CD4-positive, alpha-beta T cell treated with Interleukin-17A for 1 hour (primary cell): ENCODE results near the gene NCK2.

Experiments
- DNase-seq: peaks from one replicate; pipeline ENCODE4 v3.0.0-alpha.2; 2020

Gene NCK2

GRCh38 chr2:105744909-105745853 lies at the start of gene NCK2:
TSS of gene NCK2 (plus strand) at chr2:105744912. CDS start at chr2:105855064, 110,152 bp downstream.
- DNase-seq: no peak

- DNase-seq: no peak
Observed at GRCh38 chr2:105697781-105698449, 46.8 kb upstream of the NCK2 start.

- DNase-seq: no peak
Observed at GRCh38 chr2:105698820-105699219, 45.9 kb upstream of the NCK2 start.

GRCh38 chr2:105701042-105701441 lies 43.7 kb upstream of the NCK2 start:
- DNase-seq: no peak

GRCh38 chr2:105708697-105709096 lies 36.0 kb upstream of the NCK2 start:
- DNase-seq: no peak

DNA sequence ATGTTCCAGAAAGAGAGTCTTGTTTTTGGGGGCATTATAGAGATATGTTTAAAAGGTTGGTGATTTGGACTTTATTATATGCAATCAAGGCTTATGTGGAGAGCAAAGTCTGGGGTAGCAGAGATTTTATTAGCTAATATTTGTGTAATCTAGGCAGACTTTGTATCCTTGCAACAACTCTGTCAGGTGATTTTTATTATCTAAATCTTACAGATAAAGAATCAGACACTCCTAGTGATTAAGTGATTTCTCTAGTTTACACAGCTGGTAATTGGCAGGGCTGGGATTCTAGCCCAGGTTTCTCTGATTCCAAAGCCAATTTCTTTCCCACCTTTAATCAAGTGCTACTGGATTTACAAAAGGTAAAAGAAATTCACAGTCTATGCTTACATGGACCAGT lies 33.3 kb upstream of the NCK2 start:
- DNase-seq: no peak

DNA sequence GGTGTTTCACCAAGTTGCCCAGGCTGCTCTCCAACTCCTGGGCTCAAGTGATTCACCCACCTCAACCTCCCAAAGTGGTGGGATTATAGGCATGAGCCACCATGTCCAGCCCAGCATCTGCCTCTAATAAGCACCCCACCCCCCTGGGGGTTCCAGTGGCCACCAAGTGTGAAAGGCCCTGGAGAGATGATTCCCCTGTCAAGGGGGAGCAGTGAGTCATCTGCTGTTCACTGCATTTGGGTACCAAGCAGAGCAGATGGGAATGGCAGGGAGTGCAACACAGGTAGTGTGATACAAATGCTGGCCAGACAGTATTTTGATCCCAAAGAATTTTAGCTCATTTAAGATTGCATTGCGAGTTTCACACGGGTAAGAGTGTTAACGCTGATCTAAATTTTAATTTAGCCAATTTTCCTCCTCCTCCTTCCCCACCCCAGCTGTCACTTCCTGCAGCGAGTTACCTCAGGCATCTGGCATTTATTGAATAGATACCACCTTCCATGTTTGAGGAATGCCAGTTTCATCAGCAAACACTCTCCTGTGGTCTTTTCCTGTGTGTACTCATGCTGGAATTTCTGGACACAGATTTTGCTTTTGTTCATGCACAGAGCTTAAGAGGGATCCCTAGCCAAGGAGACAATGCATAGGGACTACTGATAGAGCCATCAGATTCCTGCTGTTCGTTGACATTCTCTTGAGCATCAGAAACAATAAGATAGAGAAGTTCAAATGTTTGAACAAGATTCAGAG lies 32.4 kb upstream of the NCK2 start:
- no peak for DNase-seq

GRCh38 chr2:105712981-105713596 lies 31.6 kb upstream of the NCK2 start:
- DNase-seq: no peak

DNA sequence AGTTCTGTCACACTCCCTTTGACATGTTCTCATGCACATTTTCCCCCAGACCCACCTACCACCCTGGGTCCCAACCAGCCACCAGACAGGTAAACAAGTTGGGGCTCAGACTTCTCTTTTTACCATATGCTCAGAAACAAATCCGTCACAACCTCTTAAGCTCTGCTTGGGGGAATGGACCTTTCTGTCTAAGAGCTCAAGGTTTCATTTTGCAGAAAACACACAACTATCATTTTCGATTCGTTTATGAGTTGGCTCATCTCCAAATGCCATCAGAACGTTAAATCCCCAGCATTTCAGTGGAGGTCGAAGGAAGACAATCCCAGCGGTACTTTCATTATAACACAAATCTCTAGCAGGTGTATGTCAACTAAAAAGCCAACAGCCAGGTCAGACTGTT lies 30.6 kb upstream of the NCK2 start:
- DNase-seq: no peak

DNA sequence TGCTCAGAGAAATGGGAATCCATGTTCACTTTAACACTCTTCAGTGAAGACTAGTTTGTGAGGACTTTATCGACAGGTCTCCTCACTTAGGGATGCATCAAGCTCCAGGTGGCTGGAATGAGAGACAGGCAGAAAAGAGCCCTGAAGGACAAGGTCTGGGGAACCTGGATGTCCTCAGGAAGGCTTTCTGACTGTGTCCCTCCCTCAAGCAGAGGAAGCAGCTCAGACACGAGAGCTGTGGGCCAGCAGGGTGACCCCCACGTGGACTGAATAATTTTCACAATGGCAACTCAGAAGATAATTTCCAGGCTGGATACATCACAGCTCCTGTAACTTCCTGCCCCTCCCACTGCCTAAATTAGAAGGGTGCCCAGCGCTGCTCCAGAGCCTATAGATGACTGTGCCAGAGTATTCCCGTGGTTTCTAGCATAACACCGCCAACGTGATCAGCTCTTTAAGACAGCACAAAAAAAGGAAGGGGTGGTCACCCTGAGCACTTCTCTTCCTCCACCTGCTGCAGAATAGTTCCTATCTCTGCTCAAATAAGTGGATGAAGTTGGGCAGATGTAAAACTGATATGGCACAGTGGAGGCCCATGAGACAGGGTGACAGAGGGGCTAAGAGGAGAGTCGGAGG lies 25.7 kb upstream of the NCK2 start:
- DNase-seq: no peak

GRCh38 chr2:105721991-105722511 lies 22.7 kb upstream of the NCK2 start:
- no peak for DNase-seq

- DNase-seq: no peak
Observed at GRCh38 chr2:105722726-105723297, 21.9 kb upstream of the NCK2 start.

- no peak for DNase-seq
Observed at GRCh38 chr2:105723431-105723830, 21.3 kb upstream of the NCK2 start.

DNA sequence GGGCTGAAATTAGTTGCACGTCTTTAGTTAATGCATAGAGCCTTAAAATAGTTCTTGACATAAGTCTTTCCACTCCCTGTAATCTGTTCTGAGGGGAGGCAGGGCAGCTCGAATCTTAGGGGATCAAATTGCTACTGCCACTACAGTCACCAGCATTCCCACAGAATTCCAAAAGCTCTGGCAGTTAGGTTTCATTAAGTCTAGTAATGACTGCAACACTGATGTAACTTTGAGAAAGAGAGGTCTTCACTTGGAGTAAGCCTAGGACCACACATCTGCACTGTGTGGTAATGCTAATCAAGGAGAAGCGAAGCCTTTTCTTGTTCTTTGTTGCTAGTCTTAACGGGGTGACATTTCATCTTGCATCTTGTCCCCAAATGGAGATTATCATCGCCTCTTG lies 19.3 kb upstream of the NCK2 start:
- DNase-seq: no peak

GRCh38 chr2:105730170-105730569 lies 14.5 kb upstream of the NCK2 start:
- no peak for DNase-seq

- no peak for DNase-seq
Observed at GRCh38 chr2:105731511-105731910, 13.2 kb upstream of the NCK2 start.

- no peak for DNase-seq
Observed at GRCh38 chr2:105732101-105732500, 12.6 kb upstream of the NCK2 start.

DNA sequence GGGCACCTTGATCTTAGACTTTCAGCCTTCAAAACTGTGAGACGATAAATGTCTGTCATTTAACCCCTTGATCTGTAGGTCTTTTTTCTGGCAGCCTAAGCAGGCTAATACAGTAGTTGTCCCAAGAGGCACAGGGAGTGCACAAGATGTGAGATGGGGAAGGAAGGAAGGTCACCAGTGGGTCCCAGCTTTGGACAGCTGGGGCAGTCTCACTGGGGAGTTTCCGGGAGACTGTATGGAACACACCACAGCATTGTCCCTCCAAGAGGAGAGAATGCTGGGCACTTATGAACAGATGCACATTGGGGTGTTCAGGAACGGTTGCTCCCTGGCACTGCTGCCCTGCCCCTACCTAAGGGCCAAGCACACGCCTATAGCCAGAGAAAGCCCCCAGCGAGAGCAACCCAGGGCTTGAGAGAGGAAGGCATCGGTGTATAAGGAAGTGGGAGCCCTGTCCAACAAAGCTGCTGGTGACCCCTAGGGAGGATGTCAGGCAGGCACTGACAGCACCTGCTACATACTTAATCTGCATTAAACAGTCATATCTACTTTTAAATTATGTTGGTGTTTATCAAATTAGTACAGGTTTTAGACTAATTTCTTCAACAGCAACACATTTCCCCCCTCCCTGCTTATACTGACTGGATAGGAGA lies 11.6 kb upstream of the NCK2 start:
- no peak for DNase-seq

- no peak for DNase-seq
Observed at GRCh38 chr2:105733875-105734274, 10.8 kb upstream of the NCK2 start.

DNA sequence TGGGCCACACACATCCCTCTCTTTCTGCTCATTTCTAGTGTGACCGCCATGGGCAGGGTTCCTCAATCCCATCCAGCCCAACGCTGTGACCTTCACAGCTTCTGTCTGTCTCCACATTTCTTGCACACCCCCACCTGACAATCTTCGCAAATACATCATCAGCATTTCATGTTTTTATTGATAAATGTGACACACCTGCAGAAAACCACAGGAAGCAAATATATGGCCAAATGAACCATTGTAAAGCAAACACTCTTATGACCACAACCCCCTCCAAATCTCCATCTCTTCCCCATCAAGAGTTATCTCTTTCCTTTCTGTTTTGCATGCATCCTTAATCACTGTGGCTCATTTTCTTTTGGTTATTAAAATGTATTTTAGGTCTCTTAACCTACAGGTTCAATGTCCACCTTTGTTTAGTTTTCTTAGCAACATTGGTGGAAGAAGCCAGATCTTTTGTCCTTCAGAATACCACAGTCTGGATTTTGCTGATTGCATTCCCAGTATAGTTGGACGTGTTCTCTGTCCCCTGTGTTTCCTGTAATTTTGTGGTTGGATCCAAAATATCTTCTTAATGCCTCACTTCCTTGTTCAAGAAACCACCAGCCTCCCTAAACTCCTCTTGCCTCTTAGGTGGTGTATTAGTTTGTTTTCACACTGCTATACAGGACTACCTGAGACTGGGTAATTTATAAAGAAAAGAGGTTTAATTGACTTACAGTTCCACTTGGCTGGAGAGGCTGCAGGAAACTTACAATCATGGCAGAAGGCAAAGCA lies 9.8 kb upstream of the NCK2 start:
- no peak for DNase-seq

DNA sequence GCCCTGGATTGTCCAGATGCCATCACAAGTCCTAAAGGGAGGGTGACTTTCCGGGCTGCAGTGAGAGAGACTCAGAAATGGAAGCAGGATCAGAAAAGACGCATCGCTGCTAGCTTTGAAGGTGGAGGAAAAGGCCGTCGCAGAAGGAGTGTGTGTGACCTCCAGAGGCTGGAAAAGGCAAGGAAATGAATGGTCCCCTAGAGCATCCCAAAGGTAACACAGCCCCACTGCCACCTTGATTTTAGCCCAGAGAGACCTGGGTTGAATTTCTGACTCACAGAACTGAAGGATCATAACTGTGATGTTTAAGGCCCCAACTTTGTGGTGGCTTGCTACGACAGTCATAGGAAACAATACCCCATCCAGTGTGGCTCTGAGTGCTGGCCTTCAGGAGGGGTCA lies 8.6 kb upstream of the NCK2 start:
- DNase-seq: no peak
